CD4-positive, alpha-beta T cell treated with Interleukin-1 beta for 1 hour (primary cell): ENCODE measurements around the gene CELF6.
A peak's percentile ranks its signal among the peaks of the same experiment; 100 is the strongest.

ENCODE experiments used
- DNase-seq, 2 donors: peaks; one replicate each; pipeline ENCODE4 v3.0.0-alpha.2; 2020 to 2022

Gene CELF6

DNA sequence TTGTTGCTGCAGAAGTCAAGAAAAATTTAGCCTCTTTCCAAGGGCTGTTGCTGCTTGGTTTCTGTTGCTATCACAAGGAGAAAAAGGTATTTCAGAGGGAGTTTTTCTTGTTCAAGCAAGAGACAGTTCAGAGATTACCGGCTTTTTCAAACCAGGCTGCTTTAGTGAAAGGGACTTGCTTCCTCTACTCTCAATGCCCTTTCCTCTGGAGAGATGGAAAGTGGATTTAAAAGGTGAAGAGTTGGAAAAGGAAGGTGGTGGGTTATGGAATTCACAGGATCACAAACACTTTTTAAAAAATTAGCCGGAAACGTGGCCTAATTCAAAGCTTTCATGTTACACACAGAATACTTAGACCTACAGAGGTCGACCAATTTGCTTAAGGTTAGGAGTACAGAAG, 48.7 kb downstream of the CELF6 start:
- no peak for DNase-seq

DNA sequence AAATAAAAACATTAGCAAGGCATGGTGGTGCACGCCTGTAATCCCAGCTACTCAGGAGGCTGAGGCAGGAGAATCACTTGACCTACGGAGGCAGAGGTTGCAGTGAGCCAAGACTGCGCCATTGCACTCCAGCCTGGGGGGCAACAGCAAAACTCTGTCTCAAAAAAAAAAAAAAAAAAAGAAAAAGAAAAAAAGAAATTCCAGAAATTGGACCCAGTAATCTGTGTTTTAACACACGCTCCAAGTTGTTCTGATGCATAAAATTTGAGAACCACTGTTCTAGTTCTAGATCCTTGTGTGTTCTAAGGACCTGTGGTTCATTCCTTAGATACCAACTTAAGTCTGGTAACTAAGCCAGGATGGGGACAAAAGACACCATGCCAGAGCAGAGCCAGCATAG, 50.2 kb downstream of the CELF6 start:
- DNase-seq: no peak

GRCh38 chr15:72265031-72265430, 54.9 kb downstream of the CELF6 start:
- no peak for DNase-seq

DNA sequence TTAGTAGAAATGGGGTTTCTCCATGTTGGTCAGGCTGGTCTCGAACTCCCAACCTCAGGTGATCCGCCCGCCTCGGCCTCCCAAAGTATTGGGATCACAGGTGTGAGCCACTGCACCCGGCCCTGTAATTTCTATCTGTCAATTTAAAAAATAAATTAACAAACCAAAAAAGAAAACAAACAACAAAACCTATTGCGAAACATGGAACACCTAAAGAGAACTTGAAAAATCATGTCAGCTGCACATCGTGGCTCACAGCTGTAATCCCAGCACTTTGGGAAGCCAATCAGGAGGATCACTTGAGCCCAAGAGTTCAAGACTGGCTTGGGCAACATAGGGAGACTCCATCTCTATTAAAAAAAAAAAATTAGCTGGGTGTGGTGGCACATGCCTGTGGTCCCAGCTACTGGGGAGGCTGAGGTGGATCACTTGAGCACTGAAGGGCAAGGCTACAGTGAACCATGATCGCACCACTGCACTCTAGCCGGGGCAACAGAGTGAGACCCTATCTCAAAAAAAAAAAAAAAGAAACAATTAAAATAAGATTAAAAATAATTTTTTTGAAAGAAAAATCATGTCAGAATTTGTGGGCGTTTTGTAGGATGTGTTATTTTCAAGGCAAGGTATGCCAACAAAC, 67.2 kb downstream of the CELF6 start:
- DNase-seq: no peak

DNA sequence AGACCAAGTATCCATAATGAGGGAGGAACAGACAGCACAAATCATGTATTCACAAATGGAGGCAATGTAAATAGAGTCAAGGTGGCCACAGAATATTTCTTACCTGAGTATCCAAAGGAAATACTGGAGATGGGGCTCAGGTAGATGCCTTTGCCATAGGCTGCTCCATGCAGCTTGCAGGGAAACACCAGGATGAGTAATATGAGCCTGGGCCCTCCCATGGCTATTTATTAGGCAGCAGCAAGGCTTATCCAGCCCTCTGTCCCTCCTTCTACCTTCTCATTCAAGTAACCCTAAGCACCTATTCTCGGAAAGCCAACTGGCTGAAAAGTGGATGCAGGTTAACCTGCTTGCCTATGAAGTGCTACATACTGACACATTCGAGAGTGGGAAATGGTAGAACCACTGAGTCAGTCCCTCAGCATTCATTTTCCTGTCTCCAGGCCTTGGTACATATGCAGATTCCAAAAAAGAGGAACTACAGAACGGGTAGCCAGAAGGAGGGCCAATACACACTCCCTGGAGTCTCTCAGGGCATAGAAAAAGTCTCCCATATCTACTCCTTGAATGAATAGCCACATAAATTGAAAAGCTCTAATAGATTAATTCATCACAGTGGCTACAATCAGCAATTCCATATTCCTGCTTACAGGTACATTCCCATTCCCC, 70.7 kb downstream of the CELF6 start:
- no peak for DNase-seq

GRCh38 chr15:72248514-72248913, 71.4 kb downstream of the CELF6 start:
- no peak for DNase-seq

- no peak for DNase-seq
Observed at GRCh38 chr15:72242775-72243370, 77.1 kb downstream of the CELF6 start.

DNA sequence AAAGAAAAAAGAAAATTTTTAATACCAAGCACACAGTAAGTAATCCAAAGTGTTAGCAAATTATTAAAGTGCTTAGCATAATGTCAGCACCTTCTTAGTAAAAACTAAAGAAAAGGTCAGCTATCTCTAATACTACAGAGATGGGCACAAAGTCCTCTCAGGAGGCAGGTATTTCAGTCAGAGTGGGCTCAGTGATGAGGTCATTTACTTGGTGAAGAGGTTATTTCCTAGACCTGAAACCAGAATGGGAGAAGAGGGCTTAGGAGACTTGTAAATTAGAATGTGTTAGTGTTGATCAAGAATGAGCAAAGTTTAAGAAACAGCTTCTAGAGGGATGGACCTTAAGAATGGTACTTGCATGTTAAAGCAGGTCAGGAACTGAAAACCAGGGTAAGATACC, 80.3 kb downstream of the CELF6 start:
- DNase-seq: no peak

GRCh38 chr15:72238586-72238985, 81.4 kb downstream of the CELF6 start:
- no peak for DNase-seq

DNA sequence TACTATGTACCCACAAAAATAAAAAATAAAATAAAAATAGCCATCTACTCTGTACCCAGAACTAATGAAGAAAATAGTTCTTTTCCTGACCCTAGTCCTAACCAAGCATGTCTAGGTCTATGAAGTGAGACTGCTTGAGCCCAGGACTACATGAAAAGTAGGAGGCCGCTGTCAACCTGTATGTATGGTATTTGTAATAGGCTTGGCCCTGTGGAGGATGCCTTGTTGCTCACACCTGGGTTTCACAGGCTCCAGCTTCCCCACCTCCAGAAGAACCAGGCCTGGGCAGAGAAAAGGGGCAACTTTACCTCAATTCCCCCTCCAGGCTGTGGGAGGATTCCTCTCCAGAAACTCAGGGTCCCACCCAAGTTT, 82.1 kb downstream of the CELF6 start:
- no peak for DNase-seq

GRCh38 chr15:72237029-72237852, 82.7 kb downstream of the CELF6 start:
- DNase-seq: peak; percentile 28 to 69

GRCh38 chr15:72236381-72237003, 83.5 kb downstream of the CELF6 start:
- DNase-seq: no peak

DNA sequence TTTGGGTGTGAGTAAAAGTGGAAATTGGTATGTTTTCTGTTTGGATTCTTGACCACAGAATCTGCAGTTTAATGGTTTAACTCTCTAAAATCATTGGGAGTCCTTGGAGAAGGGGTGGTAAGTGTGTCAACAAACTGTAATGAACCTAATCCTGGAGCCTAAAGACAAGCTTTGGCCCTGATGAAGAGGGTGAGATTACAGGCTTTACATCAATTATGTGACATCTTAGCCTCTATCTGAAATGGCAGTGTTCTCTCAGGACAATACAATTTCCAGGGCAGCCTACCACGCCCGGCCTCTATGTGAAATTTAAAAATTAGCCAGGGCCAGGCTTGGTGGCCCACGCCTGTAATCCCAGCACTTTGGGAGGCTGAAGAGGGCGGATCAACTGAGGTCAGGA, 84.7 kb downstream of the CELF6 start:
- no peak for DNase-seq
